ENCODE results near the gene PARP9. TPM values are rescaled to one million over a fixed set of nuclear protein-coding genes. Genes with fewer than 3 reads are reported as not detected.

PARP9 gene
- polyA plus RNA-seq, 3 donors from 2014 or later = 18.1 to 43.9 (median 28.4) TPM

Other genes starting within 250 kb of the PARP9 start
- gene CSTA, start 239.1 kb downstream of the PARP9 start, polyA plus RNA-seq = 1 to 10 TPM in 2 of 3 donors, under 1 TPM in 1; 0.63 to 4.1 (median 1.5) TPM
- gene MIX23, start 181.1 kb downstream of the PARP9 start, polyA plus RNA-seq = 10 to 100 TPM in 2 of 3 donors, 1 to 10 TPM in 1; 1.9 to 17.1 (median 12.7) TPM
- 10 to 100 TPM; 49.0 to 65.6 (median 63.9) TPM for gene FAM162A, start 180.1 kb downstream of the PARP9 start, polyA plus RNA-seq
- gene WDR5B, start 148.2 kb downstream of the PARP9 start, polyA plus RNA-seq = 1 to 10 TPM in 2 of 3 donors, under 1 TPM in 1; 0.70 to 2.2 (median 1.3) TPM
- gene KPNA1, start 49.4 kb downstream of the PARP9 start, polyA plus RNA-seq = 10 to 100 TPM; 42.9 to 71.8 (median 63.6) TPM
- 10 to 100 TPM; 15.1 to 38.3 (median 16.3) TPM for gene DTX3L, start within 50 bp of the PARP9 start, polyA plus RNA-seq
- 10 to 100 TPM in 2 of 3 donors, 1 to 10 TPM in 1; 9.4 to 17.0 (median 14.1) TPM for gene PARP15, start 13.3 kb upstream of the PARP9 start, polyA plus RNA-seq
- gene PARP14, start 116.5 kb upstream of the PARP9 start, polyA plus RNA-seq = 10 to 100 TPM in 2 of 3 donors, 1 to 10 TPM in 1; 8.6 to 25.9 (median 15.8) TPM
- gene HSPBAP1, start 229.5 kb upstream of the PARP9 start, polyA plus RNA-seq = 10 to 100 TPM in 1 of 3 donors, 1 to 10 TPM in 2; 3.3 to 10.1 (median 7.4) TPM
- 1 to 10 TPM; 2.3 to 3.6 (median 3.0) TPM for gene SLC49A4, start 230.8 kb upstream of the PARP9 start, polyA plus RNA-seq